SU-DHL-6 (cell line): ENCODE results near the gene RPL18.

Experiments
- CTCF ChIP-seq: fragments of 200-600 bp; sonication (generic); IDR thresholded peaks from one replicate; pipeline ENCODE4 v1.5.1; 2017; ENCODE audit warnings: antibody characterized with exemption, mild to moderate bottlenecking, low read length, moderate library complexity; ENCODE audit not compliant: insufficient read depth, poor library complexity, severe bottlenecking
- EZH2phosphoT487 ChIP-seq: fragments of 200-600 bp; sonication (generic), shearing (Covaris generic); conservative IDR thresholded peaks from 2 replicates; pipeline ENCODE4 v1.6.1; 2018; ENCODE audit warnings: mild to moderate bottlenecking, antibody characterized with exemption, low read length, moderate library complexity, mixed read lengths

GRCh38 chr19:48641850-48642249 lies 22.9 kb upstream of the RPL18 start:
- no peak for TF ChIP-seq CTCF
- TF ChIP-seq EZH2phosphoT487, result no peak
